Choroid plexus epithelial cell (primary cell): ENCODE results near the gene KANK2.

Experiments used
- DNase-seq: peaks from one replicate; pipeline ENCODE4 v3.0.0-alpha.2; 2010; ENCODE audit warnings: low read depth
- H3K4me3 ChIP-seq: 2 replicates; pipeline ENCODE4 v1.5.1; 2011; ENCODE audit warnings: low read depth, mild to moderate bottlenecking, control low read depth, low read length, moderate library complexity
- CTCF ChIP-seq: conservative IDR thresholded peaks from 2 replicates; pipeline ENCODE4 v1.5.1; 2011; ENCODE audit warnings: low read depth, mild to moderate bottlenecking, control low read depth, inconsistent platforms, low read length, moderate library complexity

KANK2 gene

GRCh38 chr19:11198175-11198534, 810 bp upstream of the KANK2 start:
- DNase-seq: no peak
- TF ChIP-seq CTCF: no peak
- no peak overlapping the region for H3K4me3 ChIP-seq

GRCh38 chr19:11196406-11197287, 698 bp downstream of the KANK2 start:
- no peak for TF ChIP-seq CTCF
- peak; percentile 34 for DNase-seq
- peak overlapping the region; percentile 70 for H3K4me3 ChIP-seq

- TF ChIP-seq CTCF: no peak
- peak overlapping the region; percentile 52 for H3K4me3 ChIP-seq
- DNase-seq: no peak
Measured at GRCh38 chr19:11195681-11196080, 1.7 kb downstream of the KANK2 start.

- peak; percentile 31 for DNase-seq
- TF ChIP-seq CTCF: no peak
- H3K4me3 ChIP-seq: peak overlapping the region; percentile 52
Measured at GRCh38 chr19:11194656-11195558, 2.4 kb downstream of the KANK2 start.

GRCh38 chr19:11194173-11194572, 3.2 kb downstream of the KANK2 start:
- no peak for DNase-seq
- H3K4me3 ChIP-seq: peak overlapping the region; percentile 52
- no peak for TF ChIP-seq CTCF

GRCh38 chr19:11192957-11193939, 4.1 kb downstream of the KANK2 start:
- no peak for TF ChIP-seq CTCF
- H3K4me3 ChIP-seq: no peak overlapping the region
- no peak for DNase-seq
